Measurements from ENCODE around the gene LRRK1. TPM values are rescaled to one million over a fixed set of nuclear protein-coding genes. Genes with fewer than 3 reads are reported as not detected.

Gene LRRK1
- total RNA-seq, 1 donor from 2014 or later, result 10.8 TPM

DNA sequence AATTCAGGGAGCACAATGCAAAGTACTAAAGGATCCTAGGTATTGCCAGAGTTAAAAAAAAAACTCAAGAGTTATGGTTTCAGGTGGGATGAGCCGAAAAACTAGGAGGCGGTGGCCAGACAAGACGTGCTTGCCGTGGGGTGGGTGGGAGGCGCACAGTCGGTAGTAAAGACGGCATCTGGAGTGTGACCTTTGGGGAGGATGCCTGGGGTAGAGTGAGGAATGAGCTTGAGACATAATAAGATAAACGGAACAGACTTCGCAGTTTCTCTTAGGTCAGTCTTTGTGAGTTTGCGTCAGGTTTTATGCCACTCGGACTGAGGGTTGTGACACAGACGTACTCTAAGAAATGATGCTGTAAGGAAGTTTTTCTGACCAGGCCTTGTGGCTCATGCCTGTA lies 139.6 kb downstream of the LRRK1 start:
- DNase-seq, result no peak

DNA sequence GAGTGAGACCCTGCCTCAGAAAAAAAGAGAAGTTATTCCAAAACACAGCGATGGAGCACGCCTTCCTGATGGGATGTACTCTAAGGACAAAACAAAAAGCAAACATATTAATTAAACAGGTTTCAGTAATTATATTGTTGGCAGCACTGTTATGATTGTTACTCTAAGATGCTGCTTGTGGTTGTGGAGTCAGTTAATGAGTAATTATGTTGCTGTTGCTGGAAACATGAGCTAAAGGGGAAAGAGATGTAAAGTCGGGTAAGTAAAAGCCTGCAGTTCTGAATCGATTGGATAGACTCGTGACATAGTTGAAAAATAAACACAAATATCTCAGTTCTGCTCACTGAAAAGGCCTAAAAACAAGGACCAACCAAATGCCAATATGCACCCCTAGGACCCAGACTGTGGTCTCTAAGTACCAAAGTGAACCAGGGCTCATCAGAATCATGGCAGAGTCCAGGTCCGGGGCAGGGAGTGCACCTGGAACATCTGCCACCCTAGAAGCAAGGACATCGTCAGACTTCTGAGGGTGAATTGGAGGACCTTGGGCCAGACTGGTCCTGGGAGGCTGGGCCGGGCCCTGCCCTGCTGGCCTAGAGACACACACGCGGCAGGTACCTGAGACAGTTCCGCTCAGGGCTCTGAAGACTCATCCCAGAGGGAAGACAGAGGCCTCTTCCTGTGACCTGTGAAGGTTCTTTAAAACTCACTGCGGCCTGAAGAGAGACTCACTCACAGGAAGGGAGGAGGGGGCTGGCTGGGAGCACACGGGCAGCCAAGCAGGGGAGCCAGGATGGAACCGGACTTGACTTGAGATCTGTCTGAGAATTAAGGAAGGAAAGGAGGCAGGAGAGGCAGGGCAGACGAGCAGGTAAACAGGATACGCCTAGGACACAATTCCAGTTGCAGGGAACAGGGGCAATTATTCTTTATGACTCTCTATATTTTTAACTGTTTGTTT lies 140.5 kb downstream of the LRRK1 start:
- DNase-seq, result no peak

DNA sequence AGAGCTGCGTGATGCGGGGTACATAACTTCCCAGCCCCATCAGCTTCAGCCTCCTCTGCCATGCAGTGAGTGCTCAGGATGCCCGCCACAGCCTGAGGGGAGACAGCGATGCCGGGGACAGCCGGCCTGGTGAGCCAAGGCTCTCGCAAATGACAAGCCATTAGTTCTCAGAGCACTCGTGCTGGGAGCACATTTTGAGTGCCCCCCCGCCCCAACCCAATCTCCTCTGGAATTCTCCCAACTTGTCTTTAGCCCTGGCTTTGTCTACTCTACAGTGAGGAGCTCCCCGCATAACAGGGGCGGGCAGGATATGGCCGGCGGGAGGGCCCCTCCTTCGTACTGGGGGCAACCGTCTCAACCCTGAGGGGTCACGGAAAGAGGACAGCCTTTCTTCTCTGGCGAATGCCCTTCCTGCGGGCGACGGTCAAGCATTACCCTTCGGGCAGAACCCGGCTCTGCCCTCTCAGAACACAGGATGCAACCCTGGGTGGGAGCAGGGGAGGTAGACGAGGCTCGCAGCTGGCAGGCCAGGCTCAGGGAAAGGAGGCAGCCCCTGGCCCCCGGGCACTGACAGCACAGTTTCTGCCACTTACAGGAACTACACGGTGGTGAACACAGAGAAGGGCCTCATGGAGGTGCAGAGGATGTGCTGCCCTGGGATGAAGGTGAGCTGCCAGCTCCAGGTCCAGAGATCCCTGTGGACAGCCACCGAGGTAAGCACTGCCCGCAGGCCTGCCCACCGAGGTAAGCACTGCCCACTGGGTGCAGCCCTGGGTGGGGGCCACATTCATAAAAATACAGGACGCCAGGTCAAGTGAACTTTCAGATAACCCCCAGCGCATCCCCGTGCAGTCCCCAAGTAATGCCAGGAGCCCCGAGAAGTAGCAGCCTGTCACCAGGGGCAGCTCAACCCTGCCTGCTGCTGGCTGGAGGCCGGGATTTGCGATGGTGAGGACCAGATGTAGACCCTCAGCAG lies 141.7 kb downstream of the LRRK1 start:
- no peak for DNase-seq

DNA sequence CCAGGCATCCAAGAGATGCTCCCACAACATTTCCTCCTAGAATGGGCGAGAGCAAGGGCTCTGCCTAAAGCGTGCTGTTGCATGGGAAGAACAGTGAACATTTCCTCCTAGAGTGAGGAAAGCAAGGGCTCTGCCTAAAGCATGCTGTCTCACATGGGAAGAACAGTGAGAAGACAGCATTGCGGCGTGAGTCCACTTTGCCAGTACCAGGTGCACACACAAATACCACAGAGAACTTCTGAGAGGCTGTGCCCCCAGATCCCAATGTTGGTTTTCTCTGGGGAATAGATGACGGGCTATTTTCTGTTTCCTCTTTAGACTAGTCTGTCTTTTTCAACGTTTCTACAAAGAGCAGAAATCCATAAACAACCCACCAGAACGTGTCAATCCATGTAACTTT lies 142.9 kb downstream of the LRRK1 start:
- no peak for DNase-seq

DNA sequence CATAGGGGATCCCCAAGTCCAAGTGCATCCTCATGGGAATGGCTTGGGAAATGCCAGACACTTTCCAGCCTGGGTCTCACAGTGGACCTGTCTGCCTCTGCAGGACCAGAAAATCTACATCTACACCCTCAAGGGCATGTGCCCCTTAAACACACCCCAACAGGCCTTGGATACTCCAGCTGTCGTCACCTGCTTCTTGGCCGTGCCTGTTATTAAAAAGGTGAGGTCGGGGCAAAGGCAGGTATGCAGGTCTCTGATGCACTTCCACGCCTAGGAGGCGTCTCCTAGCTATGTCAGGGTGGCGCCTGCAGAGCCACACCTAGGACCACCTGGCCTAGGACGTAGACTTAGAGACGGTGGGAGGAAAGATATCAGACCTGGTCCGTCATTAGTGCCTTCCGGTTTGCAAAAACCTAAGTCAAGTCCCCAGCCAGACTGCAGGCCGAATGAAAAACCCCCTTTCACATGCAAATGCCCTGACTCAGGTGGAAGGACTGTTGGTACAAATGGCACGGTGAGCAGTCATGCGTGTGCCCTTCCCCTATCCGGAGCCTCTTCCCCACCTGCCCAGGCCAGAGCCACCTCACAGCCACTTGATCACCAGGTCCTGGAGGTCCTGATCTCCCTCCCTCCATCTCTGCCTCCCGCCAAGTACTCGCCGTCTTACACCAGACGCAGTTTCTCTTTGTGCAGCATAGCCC lies 143.5 kb downstream of the LRRK1 start:
- no peak for DNase-seq

DNA sequence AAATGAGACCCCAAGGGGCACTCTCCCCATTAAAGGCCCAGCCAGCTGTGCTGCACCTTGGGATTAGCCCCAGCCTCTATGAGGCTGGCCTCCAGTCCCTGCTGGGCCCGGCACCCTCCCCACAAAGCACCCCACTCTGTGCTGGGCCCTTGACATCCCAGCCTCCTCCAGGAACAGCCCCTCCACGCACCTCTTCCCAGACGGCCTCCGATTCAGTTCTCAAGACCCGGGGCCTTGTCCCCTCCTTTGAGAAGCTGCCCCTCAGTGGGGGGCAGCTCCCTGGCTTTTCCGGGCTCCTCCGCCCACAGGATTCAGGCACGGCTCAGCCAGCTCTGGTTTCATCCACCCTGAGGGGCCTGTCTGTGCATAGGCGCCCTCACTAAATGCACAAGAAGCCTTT lies 144.1 kb downstream of the LRRK1 start:
- no peak for DNase-seq

DNA sequence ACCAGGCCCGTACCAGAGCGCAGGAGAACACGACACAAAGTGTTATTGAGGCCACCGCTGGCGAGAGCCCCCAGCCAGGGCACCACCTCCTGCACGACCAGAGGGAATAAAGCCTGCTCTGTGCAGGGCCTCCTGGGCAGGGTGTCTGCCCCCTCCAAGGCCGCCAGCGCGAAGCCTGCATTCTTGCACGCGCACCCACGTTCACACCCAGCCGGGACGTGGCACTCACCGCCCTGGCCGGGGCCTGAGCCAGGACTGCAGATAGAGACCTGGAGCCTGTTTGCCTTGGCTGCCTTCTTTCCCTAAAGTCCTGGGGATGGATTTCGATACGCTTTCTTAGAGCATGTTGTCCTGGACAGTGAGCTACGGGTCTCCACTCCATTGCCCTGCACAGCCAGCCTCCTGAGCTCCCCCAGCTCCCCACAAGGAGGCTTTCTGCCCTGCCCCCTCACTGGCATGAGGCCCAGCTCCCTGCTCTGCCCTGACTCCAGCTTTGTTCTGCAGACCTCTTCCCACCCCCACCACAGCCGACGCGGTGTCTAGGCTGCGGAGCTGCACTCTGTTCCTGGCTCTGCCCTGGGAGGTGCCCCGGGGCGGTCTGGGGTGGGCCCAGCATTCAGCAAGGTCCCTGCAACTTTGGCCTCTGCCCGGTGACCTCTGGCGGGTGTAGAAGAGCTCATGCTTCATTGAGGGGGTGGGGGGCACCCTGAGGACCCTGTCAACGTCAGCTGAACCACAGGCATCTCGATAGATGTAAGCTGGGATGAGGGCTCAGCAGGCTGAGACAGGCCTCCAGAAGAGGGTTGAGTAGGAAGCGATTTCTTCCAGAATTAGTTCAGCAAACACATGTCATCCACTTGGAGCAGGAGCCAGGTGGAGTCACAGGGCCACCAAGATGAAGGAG lies 145.0 kb downstream of the LRRK1 start:
- DNase-seq, result no peak

DNA sequence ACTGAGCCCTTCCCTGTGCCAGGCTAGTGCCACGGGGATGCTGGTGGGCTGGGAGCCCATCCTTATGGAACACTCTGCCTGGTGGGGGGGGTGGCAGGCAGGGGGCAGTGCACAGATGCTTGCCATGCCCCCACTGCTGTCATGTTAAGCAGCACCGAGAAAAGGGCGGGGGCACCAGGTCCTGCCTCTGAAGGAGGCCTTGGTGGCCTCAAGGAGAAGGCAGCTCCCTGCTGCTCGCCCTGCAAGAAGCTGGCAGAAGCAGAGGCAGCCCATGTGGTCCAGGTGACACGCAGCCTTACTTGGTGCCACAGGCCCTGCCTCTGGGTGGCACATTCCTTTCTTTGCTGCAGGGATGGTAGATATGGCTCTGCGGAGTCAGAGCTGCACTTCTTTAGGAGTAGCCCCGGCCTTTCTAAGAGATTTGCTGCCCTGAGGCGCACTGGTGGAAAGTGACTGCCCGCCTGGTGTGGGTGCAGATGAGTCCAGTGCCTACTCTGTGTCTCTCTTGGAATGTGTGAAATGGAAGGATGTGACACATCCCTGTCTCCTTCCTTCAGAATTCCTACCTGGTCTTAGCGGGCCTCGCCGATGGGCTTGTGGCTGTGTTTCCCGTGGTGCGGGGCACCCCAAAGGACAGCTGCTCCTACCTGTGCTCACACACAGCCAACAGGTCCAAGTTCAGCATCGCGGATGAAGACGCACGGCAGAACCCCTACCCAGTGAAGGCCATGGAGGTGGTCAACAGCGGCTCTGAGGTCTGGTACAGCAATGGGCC lies 145.8 kb downstream of the LRRK1 start:
- no peak for DNase-seq

DNA sequence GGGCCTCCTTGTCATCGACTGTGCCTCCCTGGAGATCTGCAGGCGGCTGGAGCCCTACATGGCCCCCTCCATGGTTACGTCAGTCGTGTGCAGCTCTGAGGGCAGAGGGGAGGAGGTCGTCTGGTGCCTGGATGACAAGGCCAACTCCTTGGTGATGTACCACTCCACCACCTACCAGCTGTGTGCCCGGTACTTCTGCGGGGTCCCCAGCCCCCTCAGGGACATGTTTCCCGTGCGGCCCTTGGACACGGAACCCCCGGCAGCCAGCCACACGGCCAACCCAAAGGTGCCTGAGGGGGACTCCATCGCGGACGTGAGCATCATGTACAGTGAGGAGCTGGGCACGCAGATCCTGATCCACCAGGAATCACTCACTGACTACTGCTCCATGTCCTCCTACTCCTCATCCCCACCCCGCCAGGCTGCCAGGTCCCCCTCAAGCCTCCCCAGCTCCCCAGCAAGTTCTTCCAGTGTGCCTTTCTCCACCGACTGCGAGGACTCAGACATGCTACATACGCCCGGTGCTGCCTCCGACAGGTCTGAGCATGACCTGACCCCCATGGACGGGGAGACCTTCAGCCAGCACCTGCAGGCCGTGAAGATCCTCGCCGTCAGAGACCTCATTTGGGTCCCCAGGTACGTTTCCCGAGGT lies 146.5 kb downstream of the LRRK1 start:
- no peak for DNase-seq

DNA sequence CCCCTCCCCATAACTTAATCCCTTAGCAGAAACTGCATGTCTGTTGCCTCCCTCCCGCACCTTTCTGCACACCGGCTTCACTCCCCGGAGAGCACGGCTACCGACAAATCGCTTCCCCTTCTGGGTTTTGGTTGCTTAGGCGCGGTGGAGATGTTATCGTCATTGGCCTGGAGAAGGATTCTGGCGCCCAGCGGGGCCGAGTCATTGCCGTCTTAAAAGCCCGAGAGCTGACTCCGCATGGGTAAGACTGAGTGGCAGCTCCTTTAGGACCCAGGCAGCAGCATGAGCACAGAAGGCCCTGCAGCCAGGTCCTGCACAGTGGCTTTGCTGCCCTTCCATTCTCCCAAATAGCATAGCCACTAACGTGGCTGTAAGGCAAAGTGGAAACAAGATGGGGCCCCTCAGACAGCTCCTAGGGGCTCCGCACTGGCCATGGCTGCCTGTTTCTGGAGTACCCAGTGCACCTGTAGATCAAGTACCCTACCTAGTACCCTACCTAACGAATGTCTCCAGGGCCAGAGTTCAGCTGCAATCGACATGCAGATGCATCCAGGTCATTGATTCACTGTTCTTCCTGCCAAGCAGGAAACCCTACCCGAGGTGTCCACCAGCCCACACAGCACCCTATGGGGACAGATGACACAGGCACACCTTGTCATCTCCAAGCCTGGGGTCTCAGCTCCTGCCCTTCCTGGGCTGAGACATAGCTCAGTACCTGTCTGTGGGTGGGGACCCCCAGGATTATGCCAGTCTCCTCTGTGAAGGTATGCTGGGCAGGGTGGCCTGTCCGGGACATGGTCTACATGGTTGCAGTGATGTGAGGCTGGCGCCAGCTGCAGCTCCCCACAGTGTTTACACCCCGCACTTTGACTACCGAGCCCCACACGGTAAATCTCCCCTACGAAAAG lies 147.6 kb downstream of the LRRK1 start:
- DNase-seq, result no peak

DNA sequence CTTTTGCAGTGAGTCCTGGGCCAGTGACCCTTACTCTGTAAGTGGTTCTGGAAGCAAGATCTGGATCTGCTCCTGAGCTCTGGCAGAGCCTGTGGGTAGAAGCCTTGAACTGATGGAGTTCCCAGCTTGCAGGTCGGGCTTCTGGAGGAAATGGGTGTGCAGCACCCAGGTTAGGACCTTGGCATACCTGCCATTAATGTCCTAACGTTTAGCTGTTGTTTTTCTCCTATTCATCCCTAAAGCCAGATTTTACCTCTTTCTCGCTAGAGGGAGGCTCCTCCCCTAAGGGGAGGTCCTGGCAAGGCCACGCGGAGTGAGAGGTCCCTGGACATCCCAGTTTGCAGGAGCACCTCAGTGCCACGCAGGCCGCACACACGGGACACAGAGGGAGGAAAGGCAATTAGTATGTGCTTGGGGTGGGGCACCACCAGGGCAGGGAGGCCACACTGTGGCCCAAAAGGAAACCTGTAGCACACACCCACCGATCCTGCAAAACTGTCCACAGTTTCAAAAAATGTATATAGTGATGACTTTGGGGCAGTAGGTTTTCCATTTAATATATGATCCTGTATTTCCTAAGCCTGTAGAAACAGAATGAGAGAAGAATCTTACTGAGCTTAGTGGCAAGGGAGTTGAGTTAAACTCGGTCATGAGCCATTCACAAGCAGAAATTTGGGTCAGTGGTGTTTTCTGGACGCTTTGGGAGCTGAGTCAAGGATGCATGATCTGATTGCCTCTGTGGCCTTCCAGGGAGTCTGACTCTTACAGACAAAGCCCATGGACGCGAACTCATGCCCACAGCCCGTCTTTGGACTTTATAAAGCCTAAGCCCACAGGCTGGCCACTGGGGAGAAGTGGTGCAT lies 148.7 kb downstream of the LRRK1 start:
- no peak for DNase-seq

DNA sequence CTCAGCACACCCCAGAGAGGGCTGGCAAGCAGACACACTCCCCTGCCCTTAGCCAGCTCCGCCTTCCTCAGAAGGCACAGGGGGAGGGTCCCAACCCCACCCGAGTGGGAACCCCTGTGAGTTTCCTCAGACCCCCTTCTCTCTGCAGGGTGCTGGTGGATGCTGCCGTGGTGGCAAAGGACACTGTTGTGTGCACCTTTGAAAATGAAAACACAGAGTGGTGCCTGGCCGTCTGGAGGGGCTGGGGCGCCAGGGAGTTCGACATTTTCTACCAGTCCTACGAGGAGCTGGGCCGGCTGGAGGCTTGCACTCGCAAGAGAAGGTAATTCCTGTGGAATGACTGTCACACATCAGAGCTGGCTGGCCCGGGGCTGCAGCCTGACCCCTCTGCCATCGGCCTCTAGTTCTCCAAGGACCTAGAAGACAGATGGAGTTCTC lies 149.4 kb downstream of the LRRK1 start:
- no peak for DNase-seq

DNA sequence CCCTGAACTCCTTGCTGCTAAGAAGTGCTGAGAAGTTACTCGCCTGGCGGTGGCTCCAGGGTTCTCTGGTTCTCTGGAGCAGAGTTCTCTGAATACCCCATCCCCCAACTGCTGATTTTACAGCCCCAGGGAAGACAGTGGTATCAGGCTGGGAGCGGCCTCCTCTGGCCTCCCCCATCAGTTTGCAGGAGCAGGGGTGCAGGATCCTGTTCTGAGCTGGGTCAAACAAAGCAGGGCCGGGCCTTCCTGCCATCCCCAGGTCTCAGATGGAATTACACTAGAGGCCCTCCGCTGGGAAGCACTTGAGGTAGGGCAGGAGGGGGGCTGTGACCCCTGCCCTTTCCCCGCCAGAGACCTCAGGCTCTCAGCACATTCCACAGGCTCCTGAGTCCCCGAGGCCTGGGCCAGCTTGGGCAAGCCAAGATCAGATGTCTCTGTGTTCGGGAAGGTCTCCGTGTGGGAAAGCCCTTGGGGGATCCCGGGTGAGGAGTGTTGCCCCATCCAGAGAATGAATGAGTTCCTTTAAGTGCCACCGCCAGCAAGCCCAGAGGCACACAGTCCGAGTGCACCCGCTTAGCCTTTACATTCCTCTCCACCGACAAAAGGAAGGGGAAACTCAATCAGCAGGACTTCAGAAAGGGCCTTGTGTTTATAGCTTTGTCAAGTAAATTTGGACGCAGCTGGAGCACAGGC lies 149.9 kb downstream of the LRRK1 start:
- no peak for DNase-seq

DNA sequence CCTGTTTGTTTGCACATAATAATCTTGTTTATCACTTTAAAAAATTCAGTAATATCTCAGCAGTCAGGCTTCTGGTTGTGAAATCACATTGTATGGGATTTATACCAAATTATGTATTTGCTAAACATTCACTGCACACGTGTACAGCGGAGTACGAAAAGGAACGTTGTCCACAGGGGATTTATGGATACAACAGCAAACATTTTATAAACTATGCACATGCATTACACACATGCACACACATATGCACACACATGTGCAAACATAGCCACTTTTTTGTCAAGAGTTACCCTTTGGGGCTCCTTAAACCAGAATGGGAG lies 150.5 kb downstream of the LRRK1 start:
- peak; percentile 65 for DNase-seq

DNA sequence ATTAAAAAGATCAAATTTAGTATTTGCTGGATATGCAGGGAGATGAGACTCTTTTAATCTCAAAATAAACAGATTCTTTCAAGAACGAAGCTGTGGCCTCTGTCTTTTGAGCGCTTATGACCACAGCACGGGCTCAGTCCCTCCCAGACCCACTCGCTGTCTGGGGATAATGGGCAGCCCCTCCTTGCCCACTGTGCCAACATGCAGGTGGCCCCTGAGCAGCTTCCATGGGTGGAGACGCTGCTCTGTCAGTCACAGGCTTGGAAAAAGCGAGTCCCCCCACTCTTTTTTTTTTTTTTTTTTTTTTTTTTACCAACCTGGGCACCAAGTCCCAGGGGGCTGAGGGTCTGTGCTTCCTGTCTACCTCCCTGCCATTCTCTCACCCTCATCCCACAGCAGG lies 150.9 kb downstream of the LRRK1 start:
- no peak for DNase-seq

DNA sequence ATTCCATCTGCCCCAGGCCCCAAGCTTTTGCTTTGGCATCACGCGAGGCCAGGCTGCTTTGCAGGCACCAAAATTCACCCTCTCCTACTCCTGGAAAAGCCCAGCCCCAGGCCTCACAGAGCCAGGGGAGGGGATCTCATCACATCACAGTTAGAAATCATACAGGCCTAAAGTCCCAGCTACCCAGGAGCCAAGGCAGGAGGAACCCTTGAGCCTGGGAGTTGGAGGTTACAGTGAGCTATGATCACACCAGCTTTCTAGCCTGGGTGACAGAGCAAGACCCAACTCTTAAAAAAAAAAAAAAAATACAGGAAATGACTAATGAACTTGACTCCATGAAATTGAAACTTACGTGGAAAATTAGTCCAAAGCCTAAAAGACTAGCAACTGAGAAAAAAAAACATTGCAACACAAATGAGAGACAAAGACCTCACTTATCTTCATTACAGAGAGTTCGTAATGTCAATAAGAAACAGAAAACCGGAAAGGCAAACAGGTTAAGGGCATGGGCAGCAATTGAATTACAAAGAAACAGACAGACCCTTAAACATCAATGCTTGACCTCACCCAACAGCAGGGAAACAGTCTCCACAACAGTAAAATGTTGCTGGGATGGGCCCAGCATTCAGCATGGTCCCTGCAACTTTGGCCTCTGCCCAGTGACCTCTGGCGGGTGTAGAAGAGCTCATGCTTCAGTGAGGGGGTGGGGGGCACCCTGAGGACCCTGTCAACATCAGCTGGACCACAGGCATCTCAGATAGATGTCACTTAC lies 151.5 kb downstream of the LRRK1 start:
- peak; percentile 22 for DNase-seq
